Hematopoietic multipotent progenitor cell treated with erythropoietin and hydrocortisone succinate and interleukin-3 and kit ligand, for 17 days (in vitro differentiated cells): ENCODE data around the gene BPNT1.
"Not testable (repeated sequence)": the region's sequence is repeated elsewhere in the genome, so short reads cannot be mapped to it uniquely, and the experiment has no call there.

ENCODE experiments used
- DNase-seq: peaks from one replicate; pipeline ENCODE4 v3.0.0-alpha.2; 2015; ENCODE audit warnings: low spot score

Gene BPNT1

DNA sequence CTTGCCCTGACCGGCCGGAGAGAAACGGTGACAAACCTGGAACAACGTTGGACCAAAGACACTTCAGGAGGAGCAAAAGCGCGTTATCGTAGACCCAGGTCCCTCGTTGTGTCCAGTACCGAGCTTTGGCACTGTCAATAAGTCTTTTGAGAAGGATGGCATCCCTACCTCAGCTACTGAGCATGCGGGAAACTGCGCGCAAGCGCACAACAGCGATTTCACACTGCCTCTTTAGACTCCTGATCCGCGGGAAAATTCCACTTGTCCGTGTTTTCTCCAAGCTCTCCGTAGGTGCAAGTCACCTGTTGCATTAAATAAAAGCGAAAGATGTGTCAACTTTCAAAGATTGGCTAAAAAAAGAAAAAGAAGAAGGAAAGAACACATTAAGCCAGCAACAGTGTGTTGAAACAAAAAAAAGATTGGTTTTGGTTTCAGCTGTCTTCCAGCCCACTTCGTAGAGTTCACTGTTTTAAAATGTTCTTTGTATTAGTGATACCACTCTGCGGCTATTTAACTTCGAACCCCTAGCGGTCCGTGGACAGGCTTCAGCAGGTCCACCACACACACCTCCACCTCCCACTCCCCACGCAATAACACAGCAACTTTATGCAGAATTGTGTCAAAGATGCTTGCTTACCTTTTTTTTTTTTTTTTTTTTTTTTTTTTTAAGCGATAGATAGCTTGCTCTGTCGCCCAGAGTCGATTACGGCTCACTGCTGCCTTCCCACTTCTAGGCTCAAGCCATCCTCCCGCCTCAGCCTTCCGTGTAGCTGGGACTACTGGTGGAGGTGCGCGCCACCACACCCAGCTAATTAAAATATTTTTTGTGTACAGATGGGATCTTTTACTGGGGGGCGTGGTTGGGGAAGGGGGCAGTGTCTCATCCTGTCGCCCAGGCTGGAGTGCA is at the start of gene BPNT1:
BPNT1 (minus strand) TSS at position 139 of the 907 bp plus-strand sequence. CDS start 9,942 bp downstream, outside the sequence.
- DNase-seq: peak; percentile 95

- DNase-seq: no peak
Measured at GRCh38 chr1:220137019-220137786, 47.6 kb upstream of the BPNT1 start.

DNA sequence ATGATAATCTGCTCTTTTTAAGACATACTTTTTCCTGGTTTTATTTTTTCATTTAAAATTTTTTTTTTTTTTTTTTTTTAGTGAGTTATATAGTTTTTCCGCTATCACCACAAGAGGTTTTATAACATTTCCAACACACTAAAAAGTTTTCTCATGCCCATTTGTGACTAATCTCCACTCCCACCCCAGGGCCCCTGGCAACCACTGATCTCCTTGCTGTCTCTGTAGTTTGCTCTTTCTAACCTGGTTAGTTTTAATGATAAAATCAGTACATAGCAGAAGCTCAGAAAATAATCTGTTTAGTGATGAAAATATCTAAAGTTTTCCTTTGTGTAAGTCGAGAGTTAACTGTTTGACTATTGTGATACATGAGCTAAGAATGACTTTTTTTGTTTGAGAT is 46.2 kb upstream of the BPNT1 start:
- no peak for DNase-seq

DNA sequence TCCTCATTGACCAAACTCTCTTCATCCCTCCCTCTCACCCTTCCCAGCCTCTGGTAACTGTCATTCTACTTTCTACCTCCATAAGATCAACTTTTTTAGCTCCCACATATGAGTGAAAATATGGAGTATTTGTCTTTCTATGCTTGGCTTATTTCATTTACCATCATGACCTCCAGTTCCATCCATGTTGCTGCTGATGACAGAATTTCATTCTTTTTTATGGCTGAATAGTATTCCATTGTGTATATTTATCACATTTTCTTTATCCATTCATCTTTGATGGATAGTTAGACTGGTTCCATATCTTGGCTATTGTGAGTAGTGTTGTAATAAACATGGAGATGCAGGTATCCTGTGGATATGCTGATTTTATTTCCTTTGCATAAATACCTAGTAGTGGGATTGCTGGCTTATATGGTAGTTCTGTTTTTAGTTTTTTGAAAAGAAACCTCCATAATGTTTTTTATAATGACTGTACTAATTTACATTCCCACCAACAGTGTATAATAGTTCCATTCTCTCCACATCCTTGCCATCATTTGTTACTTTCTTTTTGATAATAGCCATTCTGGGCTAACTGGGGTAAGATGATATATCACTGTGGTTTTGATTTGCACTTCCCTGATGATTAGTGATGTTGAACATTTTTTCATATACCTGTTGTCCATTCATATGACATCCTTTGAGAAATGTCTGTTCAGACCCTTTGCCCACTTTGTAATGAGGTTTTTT is 40.1 kb upstream of the BPNT1 start:
- DNase-seq: no peak

- DNase-seq: no peak
Measured at GRCh38 chr1:220127076-220127475, 37.5 kb upstream of the BPNT1 start.

DNA sequence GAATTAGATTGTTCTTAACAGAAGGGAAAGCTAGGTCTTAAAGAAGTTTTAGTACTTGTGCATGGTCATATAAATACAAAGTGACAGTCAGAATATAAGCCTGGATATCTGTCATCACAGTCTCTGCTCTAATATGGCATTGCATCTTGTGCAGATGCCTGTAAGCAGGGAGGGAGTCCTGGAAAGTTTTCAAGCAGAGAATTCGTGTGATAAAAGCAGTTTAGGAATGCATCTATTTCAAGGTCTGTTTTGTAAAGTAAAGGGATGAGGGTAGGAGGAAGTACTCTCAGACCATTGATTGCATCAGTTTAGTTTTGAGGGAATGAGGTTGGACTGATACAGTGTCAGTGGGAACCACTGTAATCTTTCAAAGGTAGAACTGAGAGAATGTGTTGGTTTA is 35.0 kb upstream of the BPNT1 start:
- DNase-seq: no peak

DNA sequence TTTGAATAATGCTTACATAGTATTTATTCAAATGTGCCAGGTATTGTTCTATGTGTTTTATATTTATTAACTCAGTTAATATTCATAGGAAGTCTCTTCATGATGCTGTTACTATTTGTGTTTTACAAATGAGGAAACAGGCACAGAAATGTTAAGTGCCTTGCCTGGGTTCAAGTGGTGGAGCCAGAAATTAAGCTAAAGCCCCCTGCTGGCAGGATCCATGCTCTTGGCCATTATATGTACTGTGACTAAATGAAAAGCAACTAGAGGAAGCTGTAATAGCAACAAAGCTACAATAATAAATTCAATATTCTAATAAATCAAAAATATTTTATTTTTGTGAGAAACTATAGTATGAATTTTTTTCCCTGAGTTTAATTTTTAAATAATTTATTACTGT is 34.3 kb upstream of the BPNT1 start:
- peak; percentile 36 for DNase-seq

GRCh38 chr1:220123066-220123465 is 33.5 kb upstream of the BPNT1 start:
- no peak for DNase-seq

- no peak for DNase-seq
Measured at GRCh38 chr1:220121791-220122530, 32.4 kb upstream of the BPNT1 start.

DNA sequence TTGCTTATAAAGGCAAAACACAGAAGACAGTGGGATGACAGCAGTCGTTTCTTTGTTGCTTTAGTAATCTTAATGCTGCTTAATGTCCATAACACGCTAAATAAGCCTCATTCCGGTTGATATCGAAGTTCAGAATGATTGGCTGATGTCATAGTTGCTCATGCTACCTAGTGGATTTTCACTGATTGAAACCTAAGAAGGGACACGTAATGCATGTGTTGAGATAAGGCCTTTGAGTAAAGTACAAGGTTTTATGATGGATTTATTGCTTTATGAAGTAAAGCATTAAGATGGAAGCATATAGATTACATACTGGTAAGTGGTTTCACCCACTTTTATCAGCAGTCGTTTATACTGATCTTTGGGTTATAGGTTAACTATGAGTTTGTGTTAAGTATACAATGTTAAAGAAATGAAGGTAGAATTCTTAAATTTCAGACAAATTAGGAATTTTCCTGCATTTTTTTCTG is 29.5 kb upstream of the BPNT1 start:
- no peak for DNase-seq

- DNase-seq: peak; percentile 43
Measured at GRCh38 chr1:220113136-220113695, 23.6 kb upstream of the BPNT1 start.

DNA sequence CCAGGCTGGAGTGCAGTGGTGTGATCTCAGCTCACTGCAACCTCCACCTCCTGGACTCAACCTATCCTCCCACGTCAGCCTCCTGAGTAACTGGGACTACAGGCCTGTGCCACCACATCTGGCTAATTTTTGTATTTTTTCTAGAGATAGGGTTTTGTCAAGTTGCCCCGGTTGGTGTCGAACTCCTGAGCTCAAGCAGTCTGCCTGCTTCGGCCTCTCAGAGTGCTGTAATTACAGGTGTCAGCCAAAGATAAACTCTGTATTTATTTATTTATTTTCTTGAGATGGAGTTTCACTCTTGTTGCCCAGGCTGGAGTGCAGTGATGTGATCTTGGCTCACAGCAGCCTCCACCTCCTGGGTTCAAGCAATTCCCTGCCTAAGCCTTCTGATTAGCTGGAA is 23.0 kb upstream of the BPNT1 start:
- not testable (repeated sequence) for DNase-seq

DNA sequence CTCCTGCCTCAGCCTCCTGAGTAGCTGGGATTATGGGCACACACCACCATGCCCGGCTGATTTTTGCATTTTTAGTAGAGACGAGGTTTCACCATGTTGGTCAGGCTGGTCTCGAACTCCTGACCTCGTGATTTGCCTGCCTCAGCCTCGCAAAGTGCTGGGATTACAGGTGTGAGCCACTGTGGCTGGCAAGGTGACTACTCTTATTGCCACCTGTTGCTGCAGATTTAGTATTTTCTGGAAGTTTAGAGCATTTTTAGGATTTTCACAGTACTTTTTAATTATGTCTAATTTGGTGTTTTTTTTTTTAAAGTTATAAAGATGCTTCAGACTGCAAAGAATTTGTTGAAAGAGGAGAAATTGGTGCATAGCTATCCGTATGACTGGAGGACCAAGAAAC is 20.9 kb upstream of the BPNT1 start:
- not testable (repeated sequence) for DNase-seq

DNA sequence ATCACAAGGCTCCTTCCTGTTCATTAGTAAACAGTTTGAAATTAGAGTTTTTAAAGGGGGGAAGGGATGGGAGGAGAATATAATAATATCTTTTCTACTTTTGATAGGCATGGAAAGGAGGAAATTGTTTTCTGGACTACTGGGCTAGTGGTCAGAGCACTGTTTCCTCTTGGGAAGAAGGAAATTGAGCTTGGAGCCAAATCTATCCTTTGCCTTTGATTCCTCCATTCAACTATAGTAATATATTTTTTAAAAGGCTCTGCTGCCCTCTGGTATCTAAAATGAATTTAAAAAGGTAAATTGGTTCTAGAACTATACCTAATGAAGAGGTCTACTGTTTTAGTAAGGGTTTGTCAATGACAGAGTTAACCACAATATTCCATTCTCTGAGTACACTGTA is 10.2 kb upstream of the BPNT1 start:
- DNase-seq: no peak

DNA sequence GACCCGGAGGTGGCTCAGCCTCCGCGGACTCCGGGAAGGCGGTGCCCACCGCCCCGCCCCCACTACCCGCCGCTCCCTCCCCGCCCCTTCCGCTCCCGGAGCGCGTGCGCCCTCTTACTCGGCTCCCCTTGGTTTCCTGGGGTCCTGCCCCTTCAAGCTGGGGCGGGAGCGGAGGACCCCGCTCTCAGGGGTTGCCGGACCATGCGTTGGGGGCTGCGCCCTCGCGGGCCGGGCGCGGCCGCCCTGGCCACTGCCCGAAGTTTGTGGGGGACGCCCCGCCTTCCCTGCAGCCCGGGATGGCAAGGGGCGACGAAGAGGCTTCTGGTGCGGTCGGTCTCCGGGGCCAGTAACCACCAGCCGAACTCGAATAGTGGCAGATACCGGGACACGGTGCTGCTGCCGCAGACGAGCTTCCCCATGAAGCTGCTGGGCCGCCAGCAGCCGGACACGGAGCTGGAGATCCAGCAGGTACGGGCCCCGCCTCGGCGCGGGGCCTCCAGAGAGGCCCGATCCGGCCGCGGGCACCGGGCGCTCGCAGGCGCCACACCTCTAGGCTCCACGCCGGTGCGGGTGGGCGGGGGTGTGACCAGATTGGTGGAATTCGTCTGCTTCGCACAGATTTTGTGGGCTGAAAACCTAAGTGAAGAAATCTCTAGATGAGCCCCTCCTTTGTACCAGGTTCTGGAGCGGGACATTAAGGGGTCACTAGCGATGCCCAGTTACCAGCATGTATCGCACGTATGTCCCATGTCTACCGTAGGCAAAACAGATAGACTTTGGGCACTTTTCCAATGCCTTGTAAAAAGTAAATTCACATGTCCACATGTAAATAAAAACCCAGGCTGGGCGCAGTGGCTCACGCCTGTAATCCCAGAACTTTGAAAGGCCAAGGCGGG is 4.7 kb upstream of the BPNT1 start, which contains the start of gene IARS2:
IARS2 (plus strand) TSS at position 117 of the 896 bp plus-strand sequence; CDS start at position 202, 85 bp downstream.
- peak; percentile 73 for DNase-seq

- DNase-seq: no peak
Measured at GRCh38 chr1:220093361-220094015, 3.9 kb upstream of the BPNT1 start.

DNA sequence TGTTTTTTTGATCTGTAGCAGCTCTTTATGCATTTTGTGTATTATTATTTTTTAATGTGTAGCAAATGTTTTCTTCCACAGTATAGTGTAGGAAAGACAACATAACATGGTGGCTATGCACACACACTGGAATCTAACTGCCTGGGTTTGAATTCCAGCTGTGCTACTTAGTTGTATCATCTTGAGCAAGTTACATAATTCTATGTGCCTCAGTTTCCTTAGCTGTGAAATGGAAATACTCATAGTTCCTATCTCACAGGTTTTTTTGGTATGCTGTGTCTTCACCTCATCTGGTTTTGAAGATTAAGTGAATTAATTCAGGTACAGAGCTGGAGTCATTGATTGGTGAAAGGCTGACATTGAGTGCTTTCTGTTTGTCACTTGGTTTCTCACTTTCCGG is 3.1 kb upstream of the BPNT1 start:
- no peak for DNase-seq

DNA sequence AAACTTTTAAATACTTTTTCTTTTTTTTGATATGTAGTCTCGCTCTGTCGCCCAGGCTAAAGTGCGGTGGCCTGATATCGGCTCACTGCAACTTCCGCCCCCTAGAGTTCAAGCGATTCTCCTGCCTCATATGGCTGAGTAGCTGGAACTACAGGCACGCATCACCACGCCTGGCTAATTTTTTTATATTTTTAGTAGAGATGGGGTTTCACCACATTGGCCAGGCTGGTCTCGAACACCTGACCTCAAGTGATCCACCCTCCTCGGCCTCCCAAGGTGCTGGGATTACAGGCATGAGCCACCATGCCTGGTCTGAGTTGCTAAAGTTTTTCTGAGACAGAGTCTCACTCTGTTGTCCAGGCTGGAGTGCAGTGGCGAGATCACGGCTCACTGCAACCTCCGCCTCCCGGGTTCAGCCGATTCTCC is 3.3 kb downstream of the BPNT1 start:
- not testable (repeated sequence) for DNase-seq

GRCh38 chr1:220084460-220084859 is 5.1 kb downstream of the BPNT1 start:
- DNase-seq: no peak
